Urinary bladder (tissue), 4 donors: Measurements from ENCODE around the gene RAD21L1. TPM values are rescaled to one million over a fixed set of nuclear protein-coding genes. Genes with fewer than 3 reads are reported as not detected.

Experiments used
- DNase-seq: peaks from one replicate; pipeline ENCODE4 v3.0.0-alpha.2; 2015; ENCODE audit errors: extremely low spot score
- H3K27ac ChIP-seq: one replicate; pipeline ENCODE4 v1.5.1; 2013; ENCODE audit warnings: low read depth, mild to moderate bottlenecking, moderate library complexity
- H3K36me3 ChIP-seq: one replicate; pipeline ENCODE4 v1.6.1; 2013; ENCODE audit warnings: mild to moderate bottlenecking, moderate library complexity; ENCODE audit not compliant: insufficient read depth
- H3K4me1 ChIP-seq: one replicate; pipeline ENCODE4 v1.6.1; 2013; ENCODE audit warnings: mild to moderate bottlenecking, moderate library complexity; ENCODE audit not compliant: insufficient read depth
- H3K4me3 ChIP-seq: one replicate; pipeline ENCODE4 v1.5.1; 2013; ENCODE audit warnings: low read depth, low read length
- WGBS: extraction: QIAGEN DNeasy Blood & Tissue Kit; methylation state at CpG from one replicate; pipeline ENCODE4 v1.1.7; 2013; 5-methylcytosine and 5-hydroxymethylcytosine counted together
- polyA plus RNA-seq: library from polyadenylated mRNA; stranded (reverse); fragments of 200-250 nt; gene quantifications from one replicate; pipeline ENCODE4 v1.2.3, GENCODE V29; 2013
- total RNA-seq: library from RNA; depleted of rRNA; stranded (reverse); fragments of >200 nt; gene quantifications from one replicate; pipeline ENCODE4 v1.2.3, GENCODE V29; 2014
- donor health status: healthy with polysubstance abuse.
- donor health status: healthy.

The RAD21L1 gene
- total and polyA plus RNA-seq, 2 donors, result not detected

DNA sequence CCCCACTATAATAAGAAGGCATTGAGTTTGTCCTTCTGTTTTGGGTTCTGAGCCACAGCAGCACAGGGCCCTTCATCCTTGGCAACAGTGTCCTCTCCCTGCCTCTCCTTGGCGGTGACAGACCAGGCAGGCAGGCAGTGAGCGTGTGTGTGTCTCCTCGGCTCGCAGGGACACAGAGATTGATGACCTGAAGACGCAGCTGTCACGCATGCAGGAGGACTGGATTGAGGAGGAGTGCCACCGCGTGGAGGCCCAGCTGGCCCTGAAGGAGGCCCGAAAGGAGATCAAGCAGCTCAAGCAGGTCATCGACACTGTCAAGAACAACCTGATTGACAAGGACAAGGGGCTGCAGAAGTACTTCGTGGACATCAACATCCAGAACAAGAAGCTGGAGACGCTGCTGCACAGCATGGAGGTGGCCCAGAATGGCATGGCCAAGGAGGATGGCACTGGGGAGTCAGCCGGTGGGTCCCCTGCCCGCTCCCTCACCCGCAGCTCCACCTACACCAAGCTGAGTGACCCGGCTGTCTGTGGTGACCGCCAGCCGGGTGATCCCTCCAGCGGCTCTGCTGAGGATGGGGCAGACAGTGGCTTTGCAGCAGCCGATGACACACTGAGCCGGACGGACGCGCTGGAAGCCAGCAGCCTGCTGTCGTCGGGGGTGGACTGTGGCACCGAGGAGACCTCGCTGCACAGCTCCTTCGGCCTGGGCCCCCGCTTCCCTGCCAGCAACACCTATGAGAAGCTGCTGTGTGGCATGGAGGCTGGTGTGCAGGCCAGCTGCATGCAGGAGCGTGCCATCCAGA lies 79.1 kb downstream of the RAD21L1 start:
- Histone ChIP-seq H3K36me3 (no peaks in the 10 kb centered on the region), H3K4me3 (no peak overlapping the region), H3K4me1 (no peaks in the 10 kb centered on the region), H3K27ac (no peak overlapping the region)
- WGBS, result 79% methylated on average over 31 of the region's 31 CpGs
- no peak for DNase-seq

Other genes starting within 250 kb of the RAD21L1 start
- not detected for gene RSPO4, start 223.7 kb upstream of the RAD21L1 start, total RNA-seq
- gene RSPO4, start 223.7 kb upstream of the RAD21L1 start, polyA plus RNA-seq, result 0.08 TPM
- gene PSMF1, start 107.4 kb upstream of the RAD21L1 start, total RNA-seq, result 29.3 TPM
- gene PSMF1, start 107.4 kb upstream of the RAD21L1 start, polyA plus RNA-seq, result 100 TPM
- gene TMEM74B, start 41.1 kb upstream of the RAD21L1 start, total RNA-seq, result 0.53 TPM
- 0.42 TPM for gene TMEM74B, start 41.1 kb upstream of the RAD21L1 start, polyA plus RNA-seq
- 0.21 TPM for gene C20orf202, start 22.6 kb upstream of the RAD21L1 start, total RNA-seq
- 0.09 TPM for gene C20orf202, start 22.6 kb upstream of the RAD21L1 start, polyA plus RNA-seq
- gene SNPH, start 40.2 kb downstream of the RAD21L1 start, total RNA-seq, result 3.5 TPM
- gene SNPH, start 40.2 kb downstream of the RAD21L1 start, polyA plus RNA-seq, result 7.3 TPM
- 1.9 TPM for gene SDCBP2, start 103.1 kb downstream of the RAD21L1 start, total RNA-seq
- gene SDCBP2, start 103.1 kb downstream of the RAD21L1 start, polyA plus RNA-seq, result 12.7 TPM
- 96.6 TPM for gene FKBP1A, start 167.0 kb downstream of the RAD21L1 start, total RNA-seq
- gene FKBP1A, start 167.0 kb downstream of the RAD21L1 start, polyA plus RNA-seq, result 253 TPM
- gene NSFL1C, start 240.8 kb downstream of the RAD21L1 start, total RNA-seq, result 23.6 TPM
- 57.3 TPM for gene NSFL1C, start 240.8 kb downstream of the RAD21L1 start, polyA plus RNA-seq